GM18909 (cell line): ENCODE data around the gene PISD.

Source experiments
- ATAC-seq: cut with Tn5 transposase; IDR thresholded peaks from one replicate; pipeline ENCODE4 v1.9.1; 2021; ENCODE audit warnings: mild to moderate bottlenecking; ENCODE audit not compliant: unreplicated experiment, poor library complexity

PISD gene

GRCh38 chr22:31627223-31627731 lies 34.7 kb downstream of the PISD start:
- no peak for ATAC-seq

GRCh38 chr22:31626427-31627150 lies 35.4 kb downstream of the PISD start:
- no peak for ATAC-seq

- no peak for ATAC-seq
These were observed 36.2 kb downstream of the PISD start for GRCh38 chr22:31625661-31626426.

GRCh38 chr22:31625257-31625640 lies 36.8 kb downstream of the PISD start:
- ATAC-seq: no peak

GRCh38 chr22:31623592-31624304 lies 38.3 kb downstream of the PISD start:
- ATAC-seq: no peak

- no peak for ATAC-seq
These were observed 39.0 kb downstream of the PISD start for GRCh38 chr22:31622980-31623379.

GRCh38 chr22:31621507-31622124 lies 40.4 kb downstream of the PISD start:
- no peak for ATAC-seq

- no peak for ATAC-seq
These were observed 41.1 kb downstream of the PISD start for GRCh38 chr22:31620756-31621480.

- no peak for ATAC-seq
These were observed 42.3 kb downstream of the PISD start for GRCh38 chr22:31619611-31620300.

GRCh38 chr22:31618471-31619176 lies 43.4 kb downstream of the PISD start:
- ATAC-seq: no peak

GRCh38 chr22:31618057-31618456 lies 44.0 kb downstream of the PISD start:
- ATAC-seq: no peak

GRCh38 chr22:31616315-31616980 lies 45.6 kb downstream of the PISD start:
- peak; percentile 67 for ATAC-seq

GRCh38 chr22:31615940-31616314 lies 46.1 kb downstream of the PISD start:
- ATAC-seq: peak; percentile 6

GRCh38 chr22:31615491-31615860 lies 46.5 kb downstream of the PISD start:
- no peak for ATAC-seq

- ATAC-seq: no peak
These were observed 47.1 kb downstream of the PISD start for GRCh38 chr22:31614781-31615490.

GRCh38 chr22:31613904-31614296 lies 48.1 kb downstream of the PISD start:
- no peak for ATAC-seq

GRCh38 chr22:31613286-31613903 lies 48.6 kb downstream of the PISD start:
- ATAC-seq: no peak
